Nephron (organoid): Measurements from ENCODE around the gene PPP1R12C.

ENCODE experiments used
- H3K27ac Mint-ChIP-seq, 3 experiments: 2 replicates each; pipeline ENCODE4 v1.8.0; 2020; ENCODE audit warnings: mixed read lengths in 3 of 3, mild to moderate bottlenecking in 2 of 3, moderate library complexity in 1 of 3
- H3K27me3 Mint-ChIP-seq: 2 replicates; pipeline ENCODE4 v1.8.0; 2021; ENCODE audit warnings: low read depth, mild to moderate bottlenecking, moderate library complexity, mixed read lengths
- H3K36me3 Mint-ChIP-seq: 2 replicates; pipeline ENCODE4 v1.8.0; 2020; ENCODE audit warnings: low read depth, mixed read lengths
- H3K4me1 Mint-ChIP-seq: 2 replicates; pipeline ENCODE4 v1.8.0; 2020; ENCODE audit warnings: mixed read lengths
- H3K4me3 Mint-ChIP-seq, 3 experiments: 2 replicates each; pipeline ENCODE4 v1.8.0; 2020; ENCODE audit warnings: mild to moderate bottlenecking in 3 of 3, mixed read lengths in 3 of 3, moderate library complexity in 2 of 3
- H3K9me3 Mint-ChIP-seq: 2 replicates; pipeline ENCODE4 v1.8.0; 2020; ENCODE audit warnings: mixed read lengths
- CTCF ChIP-seq, 3 experiments: fragments of 200-600 bp; sonication (generic); IDR thresholded peaks; one replicate each; pipeline ENCODE4 v1.5.0; 2021; ENCODE audit warnings: antibody characterized with exemption in 3 of 3; ENCODE audit not compliant: unreplicated experiment in 3 of 3

The PPP1R12C gene

GRCh38 chr19:55101261-55101660 lies 16.2 kb downstream of the PPP1R12C start:
- Mint-ChIP-seq H3K4me1 (no peaks in the 10 kb centered on the region), H3K27ac (no peak overlapping the region), H3K36me3 (peaks cover 36% of the 10 kb centered on the region), H3K27me3 (no peaks in the 10 kb centered on the region), H3K9me3 (peaks cover 3% of the 10 kb centered on the region), H3K4me3 (no peak overlapping the region)
- no peak for TF ChIP-seq CTCF (IDR thresholded peaks at IDR 0.05; ENCODE audit: unreplicated experiment in 3 of 3)

- H3K27me3 Mint-ChIP-seq, result no peaks in the 10 kb centered on the region
- no peak overlapping the region for H3K4me3 Mint-ChIP-seq
- H3K27ac Mint-ChIP-seq, result no peak overlapping the region
- TF ChIP-seq CTCF (IDR thresholded peaks at IDR 0.05; ENCODE audit: unreplicated experiment in 3 of 3), result no peak
- peaks cover 3% of the 10 kb centered on the region for H3K9me3 Mint-ChIP-seq
- peaks cover 26% of the 10 kb centered on the region for H3K36me3 Mint-ChIP-seq
- H3K4me1 Mint-ChIP-seq, result no peaks in the 10 kb centered on the region
These were observed 17.6 kb downstream of the PPP1R12C start for GRCh38 chr19:55099557-55100506.

GRCh38 chr19:55098716-55099556 lies 18.5 kb downstream of the PPP1R12C start:
- Mint-ChIP-seq H3K27ac (no peak overlapping the region), H3K36me3 (peaks cover 30% of the 10 kb centered on the region), H3K4me3 (no peak overlapping the region), H3K4me1 (no peaks in the 10 kb centered on the region), H3K9me3 (peaks cover 3% of the 10 kb centered on the region), H3K27me3 (no peaks in the 10 kb centered on the region)
- peak in 1 of 3 experiments; percentile 39 for TF ChIP-seq CTCF (IDR thresholded peaks at IDR 0.05; ENCODE audit: unreplicated experiment in 3 of 3)

GRCh38 chr19:55097864-55098715 lies 19.3 kb downstream of the PPP1R12C start:
- H3K4me1 Mint-ChIP-seq, result no peaks in the 10 kb centered on the region
- H3K4me3 Mint-ChIP-seq, result no peak overlapping the region
- H3K27me3 Mint-ChIP-seq, result no peaks in the 10 kb centered on the region
- H3K9me3 Mint-ChIP-seq, result peaks cover 3% of the 10 kb centered on the region
- H3K36me3 Mint-ChIP-seq, result peaks cover 23% of the 10 kb centered on the region
- no peak for TF ChIP-seq CTCF (IDR thresholded peaks at IDR 0.05; ENCODE audit: unreplicated experiment in 3 of 3)
- H3K27ac Mint-ChIP-seq, result no peak overlapping the region

- Mint-ChIP-seq H3K27me3 (no peaks in the 10 kb centered on the region), H3K9me3 (no peaks in the 10 kb centered on the region), H3K27ac (no peak overlapping the region), H3K4me3 (no peak overlapping the region), H3K4me1 (no peaks in the 10 kb centered on the region), H3K36me3 (peaks cover 8% of the 10 kb centered on the region)
- no peak for TF ChIP-seq CTCF (IDR thresholded peaks at IDR 0.05; ENCODE audit: unreplicated experiment in 3 of 3)
These were observed 21.3 kb downstream of the PPP1R12C start for GRCh38 chr19:55096061-55096701.
